ENCODE results near the gene ABCC10.

ABCC10 gene

GRCh38 chr6:43468748-43469681, 41.7 kb downstream of the ABCC10 start:
- DNase-seq (ENCODE audit: low read depth in 3 of 3) = no peak

DNA sequence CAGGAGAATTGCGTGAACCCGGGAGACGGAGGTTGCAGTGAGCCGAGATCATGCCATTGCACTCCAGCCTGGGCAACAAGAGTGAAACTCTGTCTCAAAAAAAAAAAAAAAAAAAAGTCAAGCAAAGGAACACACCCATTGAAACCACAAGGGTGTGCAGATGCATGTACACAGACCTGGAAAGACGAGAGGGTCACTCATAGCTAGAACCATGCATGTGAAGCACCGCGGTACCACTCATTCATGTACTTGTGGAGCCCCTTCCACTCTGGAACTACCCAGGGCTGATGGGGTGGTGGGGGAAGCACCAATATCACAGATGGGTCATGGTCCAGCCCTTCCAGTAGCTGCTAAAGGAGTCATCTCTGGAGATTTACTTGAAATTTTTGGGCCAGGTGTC, 42.6 kb downstream of the ABCC10 start:
- DNase-seq (ENCODE audit: low read depth in 3 of 3) = no peak

GRCh38 chr6:43471399-43471798, 44.1 kb downstream of the ABCC10 start:
- no peak for DNase-seq (ENCODE audit: low read depth in 3 of 3)

- no peak for DNase-seq (ENCODE audit: low read depth in 3 of 3)
Measured at GRCh38 chr6:43472515-43472914, 45.2 kb downstream of the ABCC10 start.

DNA sequence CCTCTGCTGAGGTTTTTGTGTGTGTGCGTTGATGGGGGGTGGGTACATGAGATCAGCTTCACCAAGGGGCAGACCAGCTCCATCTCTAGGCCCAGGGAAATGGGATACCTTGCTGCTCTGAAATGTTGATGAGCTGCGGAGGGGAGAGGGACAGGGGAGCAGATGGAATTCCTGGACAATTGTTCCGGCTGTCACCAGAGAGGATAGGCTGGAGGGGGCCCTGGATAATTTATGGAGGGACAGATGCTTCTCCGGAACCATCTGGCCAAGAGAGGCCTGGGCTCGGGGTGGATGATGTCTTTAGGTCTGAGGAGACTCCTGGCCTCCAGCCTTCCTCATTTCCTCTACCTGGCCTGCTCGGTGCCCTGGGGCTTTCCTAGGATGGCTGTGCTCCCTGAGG, 48.2 kb downstream of the ABCC10 start:
- DNase-seq (ENCODE audit: low read depth in 3 of 3) = no peak

- DNase-seq (ENCODE audit: low read depth in 3 of 3) = no peak
Measured at GRCh38 chr6:43476746-43477145, 49.4 kb downstream of the ABCC10 start.

DNA sequence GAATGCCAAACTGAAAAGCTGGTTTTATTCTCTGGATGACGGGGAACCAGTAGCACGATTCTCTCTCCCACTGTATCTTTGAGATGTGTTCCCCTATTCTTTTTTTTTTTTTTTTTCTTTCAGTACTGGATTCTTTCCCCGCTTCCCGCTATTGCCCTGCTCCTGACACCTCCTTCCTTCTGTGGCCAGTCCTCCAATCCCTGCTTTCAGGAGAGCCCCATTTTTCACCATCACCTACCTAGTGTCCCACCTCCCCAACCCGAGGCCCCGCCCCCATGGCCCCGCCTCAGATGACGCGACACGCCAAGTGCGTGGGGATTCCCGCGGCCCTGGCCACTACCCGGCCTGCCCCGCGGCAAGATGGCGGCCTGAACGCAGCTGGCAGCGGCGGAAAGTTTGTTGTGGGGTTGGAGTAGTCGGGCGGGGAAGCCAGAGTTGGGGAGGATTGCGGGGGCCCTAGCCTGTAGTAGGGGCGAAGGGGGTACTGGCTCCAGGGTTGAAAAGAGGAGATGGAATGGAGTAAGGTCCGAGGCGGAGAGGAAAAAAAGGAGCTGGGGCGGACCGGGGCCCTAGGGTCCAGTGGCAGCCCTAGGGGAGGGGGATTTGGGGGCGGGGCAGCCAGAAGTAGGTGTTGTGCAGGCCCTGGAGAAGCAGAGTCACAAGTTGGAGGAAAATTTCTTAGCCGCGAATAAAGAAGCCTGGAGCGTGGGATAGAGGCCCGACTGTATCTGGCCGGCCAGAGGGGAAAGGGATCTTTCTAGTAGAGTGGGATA, 50.1 kb downstream of the ABCC10 start, which contains the start of gene TJAP1:
TSS of gene TJAP1 (plus strand) at position 336 of the 773 bp plus-strand sequence. CDS start 21,432 bp downstream, outside the sequence.
- DNase-seq (ENCODE audit: low read depth in 3 of 3) = peak; percentile 96 to 98 (median 97)

DNA sequence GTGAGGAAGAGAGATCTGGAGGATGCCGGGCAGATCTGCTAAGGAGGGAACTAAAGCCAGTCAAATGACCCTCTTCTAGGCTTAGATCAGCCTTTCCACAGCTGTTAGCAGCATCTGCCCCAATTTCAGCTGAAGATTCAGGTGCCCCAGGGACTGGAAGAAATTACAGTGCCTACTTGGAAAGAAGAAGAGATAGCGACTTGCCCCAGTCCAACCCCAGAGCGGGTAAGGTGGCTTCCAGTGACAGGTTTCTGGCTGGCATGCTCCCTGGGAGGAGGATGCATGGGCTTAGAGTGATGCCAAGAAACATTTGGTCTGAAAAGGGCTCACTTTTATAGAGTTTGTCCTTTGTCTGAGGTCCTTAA, 50.6 kb downstream of the ABCC10 start:
- DNase-seq (ENCODE audit: low read depth in 3 of 3) = no peak

DNA sequence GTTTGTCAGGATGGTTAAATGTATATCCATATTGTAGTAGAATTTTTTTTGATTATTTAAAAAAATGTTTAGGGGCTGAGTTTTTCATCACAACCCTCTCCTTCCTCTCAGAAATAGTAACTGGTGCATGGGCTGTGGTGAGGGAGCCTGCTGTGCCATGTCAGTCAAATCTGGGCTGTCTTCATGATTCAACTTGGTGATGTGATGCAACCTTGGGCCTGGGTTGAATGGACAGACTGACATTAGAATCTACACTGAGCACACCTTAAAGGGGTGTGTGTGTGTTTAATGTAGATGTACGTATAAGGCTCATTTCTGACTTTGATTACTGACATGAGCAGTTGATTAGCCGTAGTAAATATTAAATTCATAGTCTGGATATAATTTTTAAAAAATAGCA, 53.7 kb downstream of the ABCC10 start:
- no peak for DNase-seq (ENCODE audit: low read depth in 3 of 3)

GRCh38 chr6:43481591-43482236, 54.4 kb downstream of the ABCC10 start:
- DNase-seq (ENCODE audit: low read depth in 3 of 3) = no peak

DNA sequence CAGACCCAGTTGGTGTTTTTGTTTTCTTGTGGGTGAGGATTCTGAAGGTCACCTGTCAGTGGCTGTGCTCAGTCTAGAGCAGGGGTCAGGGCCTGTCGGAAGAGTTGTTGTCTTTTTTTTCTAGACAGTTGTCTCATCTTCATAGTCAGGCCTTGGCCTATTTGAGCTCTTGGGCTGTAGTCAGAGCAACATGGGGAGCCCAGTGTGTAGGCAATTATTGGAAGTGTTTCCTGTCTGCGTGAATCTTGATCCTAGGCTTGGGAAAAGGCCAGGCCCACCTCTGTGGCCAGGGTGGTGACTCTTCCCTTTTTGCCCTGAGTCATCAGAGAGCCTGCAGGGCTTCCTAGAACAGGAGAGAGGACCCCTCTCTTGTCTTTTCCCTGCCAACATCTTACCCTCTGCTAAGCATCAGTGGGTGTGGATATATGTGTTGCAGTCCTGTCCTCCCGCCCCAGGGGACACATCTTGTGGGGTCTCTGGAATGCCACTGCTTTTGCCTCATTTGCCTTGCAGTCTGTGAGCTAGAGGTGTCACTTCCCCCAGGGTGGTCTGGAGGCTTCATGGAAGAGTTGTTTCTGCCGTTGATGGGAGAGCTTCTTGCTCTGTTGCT, 61.4 kb downstream of the ABCC10 start:
- DNase-seq (ENCODE audit: low read depth in 3 of 3) = no peak

GRCh38 chr6:43489277-43490072, 62.1 kb downstream of the ABCC10 start:
- no peak for DNase-seq (ENCODE audit: low read depth in 3 of 3)

GRCh38 chr6:43490523-43490939, 63.2 kb downstream of the ABCC10 start:
- no peak for DNase-seq (ENCODE audit: low read depth in 3 of 3)

DNA sequence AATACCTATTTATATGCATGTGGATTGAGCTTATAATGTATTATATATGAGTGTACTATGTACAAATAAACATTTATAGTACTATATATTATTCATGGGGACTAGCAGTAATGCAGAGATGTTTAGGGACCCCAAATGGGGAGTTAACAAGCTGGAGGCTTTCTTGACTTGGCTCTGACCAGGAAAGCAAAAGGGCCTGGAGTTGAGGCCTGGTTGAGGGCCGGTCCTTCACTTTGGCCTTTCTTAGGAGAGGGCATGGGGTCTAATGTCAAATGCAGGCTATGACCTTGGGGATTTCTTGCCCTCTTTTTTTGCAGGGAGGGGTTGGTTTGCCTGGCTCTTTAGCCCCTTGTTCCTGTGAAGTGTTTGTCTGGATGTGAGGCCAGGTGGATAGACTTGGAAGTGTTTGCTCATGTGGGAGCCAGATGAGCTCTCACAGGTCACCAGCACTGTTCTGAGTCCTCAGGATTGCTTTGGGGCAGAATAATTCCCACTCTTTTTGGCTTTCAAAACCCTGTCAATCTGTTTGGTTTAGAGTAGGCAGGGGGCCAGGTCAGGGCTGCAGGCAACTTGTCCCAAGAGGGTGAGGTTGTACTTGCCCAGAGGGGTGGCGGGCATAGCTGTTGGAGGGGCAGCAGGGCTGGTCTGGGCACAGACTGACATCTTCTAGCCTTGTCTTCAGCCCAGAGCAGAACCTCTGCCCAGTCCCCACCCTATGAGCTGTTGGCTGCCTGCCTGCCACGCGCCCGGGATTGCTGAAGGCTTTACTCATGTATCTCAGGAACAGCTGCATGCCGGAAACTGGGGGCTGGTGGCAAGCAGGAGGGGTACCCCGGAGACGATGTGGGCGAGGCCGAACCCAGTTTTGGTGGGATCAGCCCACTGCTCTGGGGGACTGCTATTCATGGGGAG, 64.7 kb downstream of the ABCC10 start:
- DNase-seq (ENCODE audit: low read depth in 3 of 3) = no peak

DNA sequence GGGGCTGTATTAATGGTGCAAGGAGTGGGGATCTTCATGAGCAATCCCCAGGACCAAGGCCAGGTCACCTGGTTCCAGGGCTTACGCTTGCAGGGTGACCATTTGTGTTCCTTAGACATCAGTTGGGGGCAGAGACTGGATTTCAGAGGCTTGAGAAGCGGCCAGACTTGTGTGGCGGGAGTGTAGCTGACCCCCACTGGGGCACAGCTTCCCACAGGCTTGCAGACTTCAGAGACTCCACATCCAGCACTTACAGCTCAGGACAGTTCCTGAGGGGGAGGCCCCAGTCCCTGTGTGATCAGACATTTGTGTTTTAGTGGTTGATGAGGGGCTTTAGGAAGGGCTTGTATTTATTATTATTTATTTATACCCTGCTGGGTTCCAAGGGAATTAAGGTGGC, 65.3 kb downstream of the ABCC10 start:
- no peak for DNase-seq (ENCODE audit: low read depth in 3 of 3)

- DNase-seq (ENCODE audit: low read depth in 3 of 3) = no peak
Measured at GRCh38 chr6:43493230-43493629, 65.9 kb downstream of the ABCC10 start.

GRCh38 chr6:43493833-43494232, 66.5 kb downstream of the ABCC10 start:
- DNase-seq (ENCODE audit: low read depth in 3 of 3) = no peak

- no peak for DNase-seq (ENCODE audit: low read depth in 3 of 3)
Measured at GRCh38 chr6:43494321-43494720, 67.0 kb downstream of the ABCC10 start.

- no peak for DNase-seq (ENCODE audit: low read depth in 3 of 3)
Measured at GRCh38 chr6:43494766-43495165, 67.4 kb downstream of the ABCC10 start.

DNA sequence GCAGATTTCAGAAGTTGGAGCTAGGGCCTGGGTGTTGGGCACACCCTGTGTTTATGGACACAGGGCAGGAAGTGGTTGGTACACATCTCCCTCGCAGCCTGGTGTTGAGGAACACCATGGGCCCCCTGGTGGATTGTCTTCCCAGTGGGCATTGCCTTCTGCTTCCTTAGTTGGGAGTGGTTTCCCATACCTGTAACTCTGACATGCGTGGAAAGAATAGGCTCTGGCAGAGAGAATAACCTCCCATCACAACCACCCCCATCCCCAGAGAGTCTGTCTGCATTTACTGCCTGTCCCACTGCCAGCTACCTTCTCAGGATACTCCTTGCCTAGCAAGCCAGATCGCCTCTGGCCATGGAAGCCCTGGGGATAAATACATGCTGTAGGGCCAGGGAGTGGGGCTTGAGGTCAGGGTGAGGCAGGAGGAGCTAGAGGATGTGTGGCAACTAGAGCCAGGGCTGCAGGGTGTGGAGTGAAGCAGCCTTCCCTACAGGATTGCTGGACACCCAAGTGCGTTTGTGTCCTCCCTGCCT, 68.1 kb downstream of the ABCC10 start:
- no peak for DNase-seq (ENCODE audit: low read depth in 3 of 3)
